ENCODE measurements around the gene TFCP2L1. TPM values are rescaled to one million over a fixed set of nuclear protein-coding genes. Genes with fewer than 3 reads are reported as not detected.

TFCP2L1 gene
- total RNA-seq, 1 donor from 2014 or later = 0.05 TPM

DNA sequence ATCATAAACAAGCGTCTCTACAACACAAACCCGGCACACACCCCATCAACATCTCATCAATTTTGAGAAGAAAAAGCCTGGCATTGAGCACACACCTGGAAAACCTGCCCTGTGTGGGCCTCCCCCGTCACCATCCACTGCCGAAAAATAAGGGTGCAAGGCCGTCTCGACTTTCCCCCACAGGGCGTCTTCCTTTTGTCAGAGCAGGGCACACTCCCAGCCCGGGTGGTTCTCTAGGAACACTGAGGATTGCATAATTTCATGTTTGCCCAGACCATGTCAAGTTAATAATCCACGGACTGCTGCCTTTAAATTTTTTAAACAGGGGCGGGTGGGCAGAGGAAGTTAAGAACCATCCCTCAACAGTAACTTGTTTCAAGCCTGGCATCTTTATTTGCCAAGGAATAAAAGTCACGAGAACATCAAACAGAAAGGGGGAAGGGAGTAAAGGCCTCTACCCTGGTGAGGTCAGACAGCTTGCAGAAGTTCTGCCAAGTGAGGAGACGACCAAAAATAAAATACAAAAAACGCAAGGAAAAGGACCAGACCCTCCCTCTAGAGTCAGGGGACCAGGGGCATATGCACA, 2.1 kb downstream of the TFCP2L1 start:
- H3K4me1 ChIP-seq (ENCODE audit: insufficient read depth, low read length) = no peaks in the 10 kb centered on the region
- no peaks in the 10 kb centered on the region for H3K36me3 Mint-ChIP-seq (ENCODE audit: low read depth, unreplicated experiment)
- no peak overlapping the region for H3K4me2 ChIP-seq (ENCODE audit: low read length)
- peaks cover 4% of the 10 kb centered on the region for H3K9me3 Mint-ChIP-seq (ENCODE audit: unreplicated experiment)
- H3K4me3 ChIP-seq (ENCODE audit: insufficient read depth, low read depth, low read length) = no peak overlapping the region
- H3K27ac ChIP-seq (ENCODE audit: low read depth, low read length) = no peak overlapping the region
- peaks cover 69% of the 10 kb centered on the region for H3K27me3 Mint-ChIP-seq (ENCODE audit: low read depth, unreplicated experiment)
- no peaks in the 10 kb centered on the region for H3K9me3 ChIP-seq (ENCODE audit: insufficient read depth, low read depth, low read length)
- no peak overlapping the region for H2AFZ ChIP-seq (ENCODE audit: low read depth, low read length)
- no peak overlapping the region for H3K27ac Mint-ChIP-seq (ENCODE audit: unreplicated experiment)
- H4K20me1 ChIP-seq (ENCODE audit: insufficient read depth, low read length) = no peaks in the 10 kb centered on the region
- H3K4me3 Mint-ChIP-seq (ENCODE audit: unreplicated experiment) = no peak overlapping the region
- no peak overlapping the region for H3K9ac ChIP-seq (ENCODE audit: low read length)
- FAIRE-seq = no peak
- peaks cover 4% of the 10 kb centered on the region for H3K4me1 Mint-ChIP-seq (ENCODE audit: low read depth, unreplicated experiment)
- no peaks in the 10 kb centered on the region for H3K36me3 ChIP-seq (ENCODE audit: insufficient read depth, low read length)
- no peaks in the 10 kb centered on the region for H3K79me2 ChIP-seq (ENCODE audit: insufficient read depth, low read length)
- TF ChIP-seq, protein P1, sequence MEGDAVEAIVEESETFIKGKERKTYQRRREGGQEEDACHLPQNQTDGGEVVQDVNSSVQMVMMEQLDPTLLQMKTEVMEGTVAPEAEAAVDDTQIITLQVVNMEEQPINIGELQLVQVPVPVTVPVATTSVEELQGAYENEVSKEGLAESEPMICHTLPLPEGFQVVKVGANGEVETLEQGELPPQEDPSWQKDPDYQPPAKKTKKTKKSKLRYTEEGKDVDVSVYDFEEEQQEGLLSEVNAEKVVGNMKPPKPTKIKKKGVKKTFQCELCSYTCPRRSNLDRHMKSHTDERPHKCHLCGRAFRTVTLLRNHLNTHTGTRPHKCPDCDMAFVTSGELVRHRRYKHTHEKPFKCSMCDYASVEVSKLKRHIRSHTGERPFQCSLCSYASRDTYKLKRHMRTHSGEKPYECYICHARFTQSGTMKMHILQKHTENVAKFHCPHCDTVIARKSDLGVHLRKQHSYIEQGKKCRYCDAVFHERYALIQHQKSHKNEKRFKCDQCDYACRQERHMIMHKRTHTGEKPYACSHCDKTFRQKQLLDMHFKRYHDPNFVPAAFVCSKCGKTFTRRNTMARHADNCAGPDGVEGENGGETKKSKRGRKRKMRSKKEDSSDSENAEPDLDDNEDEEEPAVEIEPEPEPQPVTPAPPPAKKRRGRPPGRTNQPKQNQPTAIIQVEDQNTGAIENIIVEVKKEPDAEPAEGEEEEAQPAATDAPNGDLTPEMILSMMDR (IDR thresholded peaks at IDR 0.05; ENCODE audit: insufficient read depth, low read depth, low read length) = no peak
- TF ChIP-seq EZH2 (IDR thresholded peaks at IDR 0.05; ENCODE audit: insufficient read depth, low read length) = no peak
- DNase-seq (ENCODE audit: low read depth) = no peak
- peaks cover 36% of the 10 kb centered on the region for H3K27me3 ChIP-seq (ENCODE audit: insufficient read depth, low read length)

DNA sequence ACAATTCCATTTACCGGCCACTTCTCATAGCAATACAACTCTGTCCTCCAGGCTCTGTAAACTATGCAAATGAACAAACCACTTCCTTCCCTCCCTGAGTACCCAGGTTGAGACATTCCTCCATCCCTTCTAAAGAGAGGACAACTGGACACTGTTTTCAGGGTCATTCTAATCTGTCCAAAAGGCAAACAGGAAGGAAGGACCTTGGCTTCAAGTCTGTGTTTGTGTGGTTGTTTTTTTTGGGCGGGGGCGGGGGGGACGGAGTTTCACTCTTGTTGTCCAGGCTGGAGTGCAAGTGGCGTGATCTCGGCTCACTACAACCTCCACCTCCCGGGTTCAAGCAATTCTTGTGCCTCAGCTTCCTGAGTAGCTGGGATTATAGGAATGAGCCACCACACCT, 3.3 kb downstream of the TFCP2L1 start:
- Histone ChIP-seq H3K9ac (ENCODE audit: low read length) (no peak overlapping the region), H3K9me3 (ENCODE audit: insufficient read depth, low read depth, low read length) (no peaks in the 10 kb centered on the region), H3K4me2 (ENCODE audit: low read length) (no peak overlapping the region), H2AFZ (ENCODE audit: low read depth, low read length) (no peak overlapping the region), H3K36me3 (ENCODE audit: insufficient read depth, low read length) (no peaks in the 10 kb centered on the region), H3K4me3 (ENCODE audit: insufficient read depth, low read depth, low read length) (no peak overlapping the region), H3K4me1 (ENCODE audit: insufficient read depth, low read length) (no peaks in the 10 kb centered on the region), H3K27me3 (ENCODE audit: insufficient read depth, low read length) (peaks cover 36% of the 10 kb centered on the region), H4K20me1 (ENCODE audit: insufficient read depth, low read length) (no peaks in the 10 kb centered on the region), H3K27ac (ENCODE audit: low read depth, low read length) (no peak overlapping the region), H3K79me2 (ENCODE audit: insufficient read depth, low read length) (no peaks in the 10 kb centered on the region)
- peaks cover 60% of the 10 kb centered on the region for H3K27me3 Mint-ChIP-seq (ENCODE audit: low read depth, unreplicated experiment)
- H3K36me3 Mint-ChIP-seq (ENCODE audit: low read depth, unreplicated experiment) = no peaks in the 10 kb centered on the region
- TF ChIP-seq, protein P1 (IDR thresholded peaks at IDR 0.05; ENCODE audit: insufficient read depth, low read depth, low read length) = no peak
- TF ChIP-seq EZH2 (IDR thresholded peaks at IDR 0.05; ENCODE audit: insufficient read depth, low read length) = no peak
- H3K4me3 Mint-ChIP-seq (ENCODE audit: unreplicated experiment) = no peak overlapping the region
- DNase-seq (ENCODE audit: low read depth) (no peak), FAIRE-seq (no peak)
- H3K27ac Mint-ChIP-seq (ENCODE audit: unreplicated experiment) = no peak overlapping the region
- peaks cover 4% of the 10 kb centered on the region for H3K4me1 Mint-ChIP-seq (ENCODE audit: low read depth, unreplicated experiment)
- peaks cover 2% of the 10 kb centered on the region for H3K9me3 Mint-ChIP-seq (ENCODE audit: unreplicated experiment)

DNA sequence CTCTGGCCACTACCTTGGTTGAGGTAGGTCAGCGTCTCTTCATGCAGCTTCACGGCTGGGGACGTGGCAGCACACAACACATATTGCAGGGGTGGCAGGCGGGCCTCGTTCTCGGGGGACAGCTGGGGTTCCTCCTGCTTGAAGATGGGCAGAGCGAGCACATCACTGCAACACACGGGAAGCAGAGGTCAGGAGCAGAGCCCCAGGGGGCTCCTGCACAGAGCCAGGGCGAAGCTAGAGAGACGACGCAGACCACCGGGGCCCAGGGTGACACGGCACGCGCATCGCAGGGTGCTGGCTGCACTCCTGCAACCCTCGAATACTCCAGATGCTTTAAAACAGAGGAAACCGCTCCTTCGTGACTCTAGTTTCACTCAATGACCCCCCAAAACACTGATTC, 3.9 kb downstream of the TFCP2L1 start:
- peaks cover 54% of the 10 kb centered on the region for H3K27me3 Mint-ChIP-seq (ENCODE audit: low read depth, unreplicated experiment)
- H3K4me1 ChIP-seq (ENCODE audit: insufficient read depth, low read length) = no peaks in the 10 kb centered on the region
- H3K4me3 Mint-ChIP-seq (ENCODE audit: unreplicated experiment) = no peak overlapping the region
- H3K4me2 ChIP-seq (ENCODE audit: low read length) = no peak overlapping the region
- H3K27ac ChIP-seq (ENCODE audit: low read depth, low read length) = no peak overlapping the region
- no peak overlapping the region for H3K27ac Mint-ChIP-seq (ENCODE audit: unreplicated experiment)
- no peaks in the 10 kb centered on the region for H4K20me1 ChIP-seq (ENCODE audit: insufficient read depth, low read length)
- H3K36me3 Mint-ChIP-seq (ENCODE audit: low read depth, unreplicated experiment) = no peaks in the 10 kb centered on the region
- DNase-seq (ENCODE audit: low read depth) = no peak
- no peaks in the 10 kb centered on the region for H3K79me2 ChIP-seq (ENCODE audit: insufficient read depth, low read length)
- no peaks in the 10 kb centered on the region for H3K36me3 ChIP-seq (ENCODE audit: insufficient read depth, low read length)
- H3K27me3 ChIP-seq (ENCODE audit: insufficient read depth, low read length) = peaks cover 32% of the 10 kb centered on the region
- H3K9ac ChIP-seq (ENCODE audit: low read length) = no peak overlapping the region
- no peak for FAIRE-seq
- H3K4me1 Mint-ChIP-seq (ENCODE audit: low read depth, unreplicated experiment) = peaks cover 4% of the 10 kb centered on the region
- no peak overlapping the region for H2AFZ ChIP-seq (ENCODE audit: low read depth, low read length)
- no peak overlapping the region for H3K4me3 ChIP-seq (ENCODE audit: insufficient read depth, low read depth, low read length)
- no peak for TF ChIP-seq EZH2 (IDR thresholded peaks at IDR 0.05; ENCODE audit: insufficient read depth, low read length)
- TF ChIP-seq, protein P1 (IDR thresholded peaks at IDR 0.05; ENCODE audit: insufficient read depth, low read depth, low read length) = no peak
- H3K9me3 ChIP-seq (ENCODE audit: insufficient read depth, low read depth, low read length) = no peaks in the 10 kb centered on the region
- peaks cover 2% of the 10 kb centered on the region for H3K9me3 Mint-ChIP-seq (ENCODE audit: unreplicated experiment)
